ENCODE data around the gene COL20A1.

DNA sequence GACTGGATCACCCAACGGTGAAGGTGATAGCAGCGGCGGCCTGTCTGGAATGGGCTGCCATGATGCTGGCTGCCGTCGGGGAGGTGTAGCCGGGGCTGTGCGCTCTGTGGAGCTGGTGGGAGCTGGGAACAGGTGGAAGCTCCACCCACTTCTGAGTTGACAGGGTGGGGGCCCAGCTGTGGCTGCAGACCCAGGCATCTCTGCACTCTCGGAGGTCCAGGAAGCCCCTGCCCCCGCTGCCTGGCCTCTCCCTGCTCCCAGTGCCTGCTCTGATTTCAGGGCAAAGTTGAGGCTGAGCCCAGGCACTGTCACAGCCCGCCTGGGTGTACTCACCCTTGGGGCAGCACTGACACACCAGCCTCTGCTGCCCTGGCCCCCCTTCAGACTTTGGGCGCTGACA is 86.3 kb downstream of the COL20A1 start:
- TF ChIP-seq ZNF264 (CRISPR knock-in tag; IDR thresholded peaks at IDR 0.05): no peak
- TF ChIP-seq MBNL3 (CRISPR knock-in tag; conservative IDR thresholded peaks at IDR 0.05): no peak
- TF ChIP-seq, protein P1, sequence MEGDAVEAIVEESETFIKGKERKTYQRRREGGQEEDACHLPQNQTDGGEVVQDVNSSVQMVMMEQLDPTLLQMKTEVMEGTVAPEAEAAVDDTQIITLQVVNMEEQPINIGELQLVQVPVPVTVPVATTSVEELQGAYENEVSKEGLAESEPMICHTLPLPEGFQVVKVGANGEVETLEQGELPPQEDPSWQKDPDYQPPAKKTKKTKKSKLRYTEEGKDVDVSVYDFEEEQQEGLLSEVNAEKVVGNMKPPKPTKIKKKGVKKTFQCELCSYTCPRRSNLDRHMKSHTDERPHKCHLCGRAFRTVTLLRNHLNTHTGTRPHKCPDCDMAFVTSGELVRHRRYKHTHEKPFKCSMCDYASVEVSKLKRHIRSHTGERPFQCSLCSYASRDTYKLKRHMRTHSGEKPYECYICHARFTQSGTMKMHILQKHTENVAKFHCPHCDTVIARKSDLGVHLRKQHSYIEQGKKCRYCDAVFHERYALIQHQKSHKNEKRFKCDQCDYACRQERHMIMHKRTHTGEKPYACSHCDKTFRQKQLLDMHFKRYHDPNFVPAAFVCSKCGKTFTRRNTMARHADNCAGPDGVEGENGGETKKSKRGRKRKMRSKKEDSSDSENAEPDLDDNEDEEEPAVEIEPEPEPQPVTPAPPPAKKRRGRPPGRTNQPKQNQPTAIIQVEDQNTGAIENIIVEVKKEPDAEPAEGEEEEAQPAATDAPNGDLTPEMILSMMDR (CRISPR knock-in tag; IDR thresholded peaks at IDR 0.05): no peak
- TF ChIP-seq FOXK1 (CRISPR knock-in tag; IDR thresholded peaks at IDR 0.05; ENCODE audit: borderline replicate concordance, low read depth): no peak
- TF ChIP-seq, protein P2, sequence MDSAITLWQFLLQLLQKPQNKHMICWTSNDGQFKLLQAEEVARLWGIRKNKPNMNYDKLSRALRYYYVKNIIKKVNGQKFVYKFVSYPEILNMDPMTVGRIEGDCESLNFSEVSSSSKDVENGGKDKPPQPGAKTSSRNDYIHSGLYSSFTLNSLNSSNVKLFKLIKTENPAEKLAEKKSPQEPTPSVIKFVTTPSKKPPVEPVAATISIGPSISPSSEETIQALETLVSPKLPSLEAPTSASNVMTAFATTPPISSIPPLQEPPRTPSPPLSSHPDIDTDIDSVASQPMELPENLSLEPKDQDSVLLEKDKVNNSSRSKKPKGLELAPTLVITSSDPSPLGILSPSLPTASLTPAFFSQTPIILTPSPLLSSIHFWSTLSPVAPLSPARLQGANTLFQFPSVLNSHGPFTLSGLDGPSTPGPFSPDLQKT (CRISPR knock-in tag; IDR thresholded peaks at IDR 0.05; ENCODE audit: borderline replicate concordance): no peak
- TF ChIP-seq MXD4 (CRISPR knock-in tag; IDR thresholded peaks at IDR 0.05): no peak
- no peak for TF ChIP-seq TCF7 (IDR thresholded peaks at IDR 0.05; ENCODE audit: low read depth)
- TF ChIP-seq POLR2AphosphoS2 (IDR thresholded peaks at IDR 0.05; ENCODE audit: low read depth, low read length): no peak
- TF ChIP-seq, protein P3, sequence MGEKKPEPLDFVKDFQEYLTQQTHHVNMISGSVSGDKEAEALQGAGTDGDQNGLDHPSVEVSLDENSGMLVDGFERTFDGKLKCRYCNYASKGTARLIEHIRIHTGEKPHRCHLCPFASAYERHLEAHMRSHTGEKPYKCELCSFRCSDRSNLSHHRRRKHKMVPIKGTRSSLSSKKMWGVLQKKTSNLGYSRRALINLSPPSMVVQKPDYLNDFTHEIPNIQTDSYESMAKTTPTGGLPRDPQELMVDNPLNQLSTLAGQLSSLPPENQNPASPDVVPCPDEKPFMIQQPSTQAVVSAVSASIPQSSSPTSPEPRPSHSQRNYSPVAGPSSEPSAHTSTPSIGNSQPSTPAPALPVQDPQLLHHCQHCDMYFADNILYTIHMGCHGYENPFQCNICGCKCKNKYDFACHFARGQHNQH (CRISPR knock-in tag; IDR thresholded peaks at IDR 0.05): no peak
